GM12875 (cell line): Measurements from ENCODE around the gene MAP4K4.

ENCODE experiments used
- H3K4me3 ChIP-seq: one replicate; pipeline ENCODE4 v1.5.1; 2011; ENCODE audit warnings: low read depth, low read length, control low read depth
- CTCF ChIP-seq: IDR thresholded peaks from 2 replicates; pipeline ENCODE4 v1.5.1; 2011; ENCODE audit warnings: low read depth, mild to moderate bottlenecking, control low read depth, inconsistent platforms, low read length, moderate library complexity, borderline replicate concordance; ENCODE audit not compliant: insufficient read depth

Gene MAP4K4

GRCh38 chr2:101697124-101698013 is at the start of gene MAP4K4:
Gene MAP4K4 (plus strand): TSS chr2:101697707. CDS start chr2:101698081, 374 bp downstream.
- peak within 1 kb of the TSS; percentile 40 for H3K4me3 ChIP-seq

GRCh38 chr2:101653469-101653868 is 44.0 kb upstream of the MAP4K4 start:
- no peak overlapping the region for H3K4me3 ChIP-seq
- TF ChIP-seq CTCF, result no peak

More at GRCh38 chr2:101697124-101698013, at the start of gene MAP4K4:
- TF ChIP-seq CTCF, result no peak

- H3K4me3 ChIP-seq, result no peak overlapping the region
- TF ChIP-seq CTCF, result no peak
Observed at GRCh38 chr2:101655702-101656422, 41.6 kb upstream of the MAP4K4 start.

GRCh38 chr2:101657787-101658186 is 39.7 kb upstream of the MAP4K4 start:
- no peak overlapping the region for H3K4me3 ChIP-seq
- TF ChIP-seq CTCF, result no peak

- H3K4me3 ChIP-seq, result no peak overlapping the region
- TF ChIP-seq CTCF, result no peak
Observed at GRCh38 chr2:101658387-101658786, 39.1 kb upstream of the MAP4K4 start.

- no peak overlapping the region for H3K4me3 ChIP-seq
- no peak for TF ChIP-seq CTCF
Observed at GRCh38 chr2:101665312-101665711, 32.2 kb upstream of the MAP4K4 start.
